Neural progenitor cell (in vitro differentiated cells): ENCODE results near the gene IMP3.
"Not testable (repeated sequence)": the region's sequence is repeated elsewhere in the genome, so short reads cannot be mapped to it uniquely, and the experiment has no call there.

ENCODE experiments used
- EZH2 ChIP-seq: fragments of 200-600 bp; sonication (generic); IDR thresholded peaks from 2 replicates; pipeline ENCODE4 v1.6.1; 2017; ENCODE audit warnings: antibody characterized with exemption, mild to moderate bottlenecking, moderate library complexity
- EZH2phosphoT487 ChIP-seq: fragments of 200-600 bp; sonication (generic); IDR thresholded peaks from 2 replicates; pipeline ENCODE4 v1.6.1; 2017; ENCODE audit warnings: antibody characterized with exemption
- TF ChIP-seq, protein P1 (sequence below): fragments of 200-600 bp; sonication (generic); IDR thresholded peaks from 2 replicates; pipeline ENCODE4 v1.5.1; 2017; ENCODE audit warnings: antibody characterized with exemption, mild to moderate bottlenecking

DNA sequence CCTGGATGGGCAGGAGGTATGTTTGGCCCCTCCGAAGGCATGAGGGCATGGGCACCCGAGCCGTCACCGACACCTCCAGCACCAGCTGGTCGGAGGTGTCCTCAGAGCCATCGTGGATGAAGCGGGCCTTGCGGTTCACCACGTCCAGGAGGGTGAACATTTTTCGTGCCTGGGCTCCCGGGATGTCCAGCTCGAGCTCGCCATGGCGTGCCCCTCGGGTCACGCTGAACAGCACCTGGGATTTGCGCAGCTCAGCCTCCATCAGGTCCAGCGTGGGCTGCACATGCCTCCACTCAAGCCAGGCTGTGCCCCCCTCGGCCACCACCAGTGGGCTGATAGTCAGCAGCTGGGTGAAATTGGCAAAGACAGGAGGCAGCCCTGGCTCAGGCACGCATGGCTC, 49.4 kb upstream of the IMP3 start:
- TF ChIP-seq EZH2, EZH2phosphoT487: not testable (repeated sequence)
- TF ChIP-seq, protein P1, sequence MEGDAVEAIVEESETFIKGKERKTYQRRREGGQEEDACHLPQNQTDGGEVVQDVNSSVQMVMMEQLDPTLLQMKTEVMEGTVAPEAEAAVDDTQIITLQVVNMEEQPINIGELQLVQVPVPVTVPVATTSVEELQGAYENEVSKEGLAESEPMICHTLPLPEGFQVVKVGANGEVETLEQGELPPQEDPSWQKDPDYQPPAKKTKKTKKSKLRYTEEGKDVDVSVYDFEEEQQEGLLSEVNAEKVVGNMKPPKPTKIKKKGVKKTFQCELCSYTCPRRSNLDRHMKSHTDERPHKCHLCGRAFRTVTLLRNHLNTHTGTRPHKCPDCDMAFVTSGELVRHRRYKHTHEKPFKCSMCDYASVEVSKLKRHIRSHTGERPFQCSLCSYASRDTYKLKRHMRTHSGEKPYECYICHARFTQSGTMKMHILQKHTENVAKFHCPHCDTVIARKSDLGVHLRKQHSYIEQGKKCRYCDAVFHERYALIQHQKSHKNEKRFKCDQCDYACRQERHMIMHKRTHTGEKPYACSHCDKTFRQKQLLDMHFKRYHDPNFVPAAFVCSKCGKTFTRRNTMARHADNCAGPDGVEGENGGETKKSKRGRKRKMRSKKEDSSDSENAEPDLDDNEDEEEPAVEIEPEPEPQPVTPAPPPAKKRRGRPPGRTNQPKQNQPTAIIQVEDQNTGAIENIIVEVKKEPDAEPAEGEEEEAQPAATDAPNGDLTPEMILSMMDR = not testable (repeated sequence)
